ENCODE results near the gene STX11. TPM values are rescaled to one million over a fixed set of nuclear protein-coding genes. Genes with fewer than 3 reads are reported as not detected.

The STX11 gene
- total and polyA plus RNA-seq, 2 of the 13 experiments (the other 11 are each of a cell fraction or from before 2014, with no cell fraction given): 0.03 TPM; not detected in 1

GRCh38 chr6:144189351-144189750 is 39.0 kb downstream of the STX11 start:
- ChIA-PET CTCF (ENCODE audit: low intra/inter-chr PET ratio, low total read pairs) (no interaction called here), POLR2A (no interaction called here)
- H3K9me3 ChIP-seq (ENCODE audit: low read length): no peaks in the 10 kb centered on the region
- H2AFZ ChIP-seq (ENCODE audit: low read length): no peak overlapping the region
- H3K36me3 ChIP-seq (replicated peaks in 1 of 2; ENCODE audit: control insufficient read depth in 1 of 2, insufficient read depth in 2 of 2, low read length in 2 of 2): no peaks in the 10 kb centered on the region
- no peak for ATAC-seq
- DNase-seq (ENCODE audit: low spot score): no peak
- no TSS peak for BruUV-seq (replicated peaks)
- no peaks in the 10 kb centered on the region for H4K20me1 ChIP-seq (ENCODE audit: insufficient read depth, low read length)
- H3K79me2 ChIP-seq (ENCODE audit: insufficient read depth, low read length): no peaks in the 10 kb centered on the region
- intact Hi-C loops (cut with micrococcal nuclease; ENCODE audit: unreplicated experiment): no loop called here
- no peaks in the 10 kb centered on the region for H3K27me3 ChIP-seq (ENCODE audit: control insufficient read depth in 1 of 2, insufficient read depth in 2 of 2, low read length in 2 of 2)
- TF ChIP-seq ZNF83 (CRISPR knock-in tag; IDR thresholded peaks at IDR 0.05; ENCODE audit: borderline replicate concordance) (no peak), THYN1 (CRISPR knock-in tag; IDR thresholded peaks at IDR 0.05; ENCODE audit: borderline replicate concordance, low read depth) (no peak), CREM (IDR thresholded peaks at IDR 0.05) (no peak), CREM (CRISPR knock-in tag; IDR thresholded peaks at IDR 0.05) (no peak), MXI1 (IDR thresholded peaks at IDR 0.05; ENCODE audit: borderline replicate concordance, low read depth, low read length) (no peak), FOXO4 (CRISPR knock-in tag; conservative IDR thresholded peaks at IDR 0.05) (no peak), ZNF138 (CRISPR knock-in tag; IDR thresholded peaks at IDR 0.05; ENCODE audit: low read depth) (no peak), ZNF367 (CRISPR knock-in tag; IDR thresholded peaks at IDR 0.05; ENCODE audit: borderline replicate concordance) (no peak), KMT2A (CRISPR knock-in tag; IDR thresholded peaks at IDR 0.05) (no peak), EEA1 (CRISPR knock-in tag; IDR thresholded peaks at IDR 0.05; ENCODE audit: borderline replicate concordance) (no peak), MED8 (CRISPR knock-in tag; IDR thresholded peaks at IDR 0.05; ENCODE audit: insufficient replicate concordance) (no peak), POLR2AphosphoS2 (IDR thresholded peaks at IDR 0.05; ENCODE audit: low read depth, low read length) (no peak), GPN1 (CRISPR knock-in tag; IDR thresholded peaks at IDR 0.05; ENCODE audit: borderline replicate concordance) (no peak)
- in situ Hi-C loops (cut with HindIII; ENCODE audit: extremely low pct_ligation_motif_present, low pct_unique_long_range_greater_than_20kb): no loop called here
- no peak overlapping the region for H3K27ac ChIP-seq (ENCODE audit: extremely low read length, insufficient read depth, low read length)
- FAIRE-seq: no peak
- H3K4me1 ChIP-seq (ENCODE audit: insufficient read depth, low read length): no peaks in the 10 kb centered on the region
- H3K4me3 ChIP-seq (replicated peaks in 1 of 3; ENCODE audit: insufficient read depth in 1 of 3, low read depth in 2 of 3, low read length in 3 of 3): no peak overlapping the region
- H3K4me2 ChIP-seq (ENCODE audit: low read depth, low read length): no peak overlapping the region
- H3K9ac ChIP-seq (ENCODE audit: insufficient read depth, low read depth, low read length): no peak overlapping the region

Data from HepG2 (cell line).